Endodermal cell (in vitro differentiated cells): ENCODE measurements around the gene MAP4K4. TPM values are rescaled to one million over a fixed set of nuclear protein-coding genes. Genes with fewer than 3 reads are reported as not detected.
A peak's percentile ranks its signal among the peaks of the same experiment; 100 is the strongest.

Experiments used
- DNase-seq: peaks from one replicate; pipeline ENCODE4 v3.0.0-alpha.2; 2017
- H3K27ac ChIP-seq: 2 replicates; pipeline ENCODE4 v1.5.1; 2013; ENCODE audit warnings: mild to moderate bottlenecking, low read depth, low read length, moderate library complexity
- H3K27me3 ChIP-seq: 2 replicates; pipeline ENCODE4 v1.6.1; 2013; ENCODE audit warnings: mild to moderate bottlenecking, low read length, moderate library complexity; ENCODE audit not compliant: insufficient read depth, control insufficient read depth, poor library complexity, severe bottlenecking
- H3K36me3 ChIP-seq: 2 replicates; pipeline ENCODE4 v1.7.0; 2013; ENCODE audit warnings: mild to moderate bottlenecking, low read length, moderate library complexity; ENCODE audit not compliant: control insufficient read depth, insufficient read depth
- H3K4me1 ChIP-seq: one replicate; pipeline ENCODE4 v1.7.0; 2013; ENCODE audit warnings: low read length; ENCODE audit not compliant: control insufficient read depth, insufficient read depth
- H3K4me3 ChIP-seq: 2 replicates; pipeline ENCODE4 v1.5.1; 2013; ENCODE audit warnings: mild to moderate bottlenecking, low read length, moderate library complexity
- H3K9ac ChIP-seq: 2 replicates; pipeline ENCODE4 v1.6.1; 2013; ENCODE audit warnings: mild to moderate bottlenecking, low read length, moderate library complexity; ENCODE audit not compliant: poor library complexity, severe bottlenecking; ENCODE audit errors: extremely low read depth
- H3K9me3 ChIP-seq: 2 replicates; pipeline ENCODE4 v1.6.1; 2013; ENCODE audit warnings: mild to moderate bottlenecking, low read length, moderate library complexity; ENCODE audit not compliant: control insufficient read depth
- H3K27ac Mint-ChIP-seq: 2 replicates; pipeline ENCODE4 v1.8.0; 2020; ENCODE audit warnings: mixed read lengths
- H3K27me3 Mint-ChIP-seq: 2 replicates; pipeline ENCODE4 v1.8.0; 2021; ENCODE audit warnings: mild to moderate bottlenecking, mixed read lengths; ENCODE audit not compliant: insufficient read depth
- H3K36me3 Mint-ChIP-seq: 2 replicates; pipeline ENCODE4 v1.8.0; 2020; ENCODE audit warnings: low read depth, mixed read lengths
- H3K4me1 Mint-ChIP-seq: 2 replicates; pipeline ENCODE4 v1.8.0; 2020; ENCODE audit warnings: mixed read lengths
- H3K4me3 Mint-ChIP-seq: 2 replicates; pipeline ENCODE4 v1.8.0; 2020; ENCODE audit warnings: mild to moderate bottlenecking, moderate library complexity, mixed read lengths
- H3K9me3 Mint-ChIP-seq: 2 replicates; pipeline ENCODE4 v1.8.0; 2020; ENCODE audit warnings: mild to moderate bottlenecking, mixed read lengths
- CTCF ChIP-seq: fragments of 200-600 bp; sonication (generic); conservative IDR thresholded peaks from 2 replicates; pipeline ENCODE4 v1.5.0; 2021; ENCODE audit warnings: antibody characterized with exemption, mild to moderate bottlenecking
- WGBS, 2 experiments: methylation state at CpG; one replicate each; pipeline versions ENCODE4 v1.1.5 to v1.1.7; 2013; ENCODE audit warnings: missing lambda C conversion rate in 2 of 2, mixed read lengths in 1 of 2; ENCODE audit not compliant: insufficient coverage in 1 of 2, insufficient read length in 1 of 2; 5-methylcytosine and 5-hydroxymethylcytosine counted together
- total RNA-seq, 2 donors: library from RNA; stranded (reverse); fragmentation: NEBNext Ultra II Directional in 1 of 2; extraction: Animal tissue kit (Norgen Biotek cat#: 25700) in 1 of 2; gene quantifications; 2 replicates in 1 of 2; 3 replicates in 1 of 2; pipeline ENCODE4 v1.2.1, GENCODE V29; 2021

The MAP4K4 gene
- total RNA-seq, 2 donors from 2014 or later, result 130 to 142 TPM

DNA sequence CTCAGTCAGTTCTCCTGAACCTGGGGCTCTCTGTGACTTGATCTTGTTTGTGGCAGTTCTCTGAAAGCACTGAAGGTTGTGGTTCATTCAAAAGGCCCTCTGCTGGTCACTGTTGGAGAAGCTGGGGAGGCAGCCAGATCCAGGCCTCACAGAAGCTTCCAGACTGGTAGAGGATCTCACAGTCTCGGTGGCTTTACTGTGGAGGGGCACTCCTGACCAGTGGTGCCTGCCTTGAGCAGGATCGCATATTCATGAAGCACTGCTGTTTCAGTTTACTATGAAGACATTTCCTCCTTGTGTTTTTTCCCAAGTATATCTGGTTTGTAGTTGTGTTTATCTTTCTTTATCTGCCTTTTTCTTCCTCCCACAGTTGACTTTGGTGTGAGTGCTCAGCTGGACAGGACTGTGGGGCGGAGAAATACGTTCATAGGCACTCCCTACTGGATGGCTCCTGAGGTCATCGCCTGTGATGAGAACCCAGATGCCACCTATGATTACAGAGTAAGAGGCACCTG is 133.9 kb downstream of the MAP4K4 start:
- H3K4me1 ChIP-seq, result no peaks in the 10 kb centered on the region
- peak; percentile 86 for TF ChIP-seq CTCF
- no peaks in the 10 kb centered on the region for H3K9me3 Mint-ChIP-seq
- no peaks in the 10 kb centered on the region for H3K27me3 ChIP-seq
- peaks cover 53% of the 10 kb centered on the region for H3K36me3 Mint-ChIP-seq
- H3K9ac ChIP-seq, result no peak overlapping the region
- peak; percentile 91 for DNase-seq
- 88 to 91% methylated on average over 5 of the region's 5 CpGs for WGBS, 2 experiments
- H3K36me3 ChIP-seq, result peaks cover 90% of the 10 kb centered on the region
- peaks cover 4% of the 10 kb centered on the region for H3K4me1 Mint-ChIP-seq
- peak overlapping the region; percentile 44 for H3K27ac Mint-ChIP-seq
- no peaks in the 10 kb centered on the region for H3K9me3 ChIP-seq
- no peak overlapping the region for H3K4me3 ChIP-seq
- H3K4me3 Mint-ChIP-seq, result no peak overlapping the region
- peak overlapping the region; percentile 15 for H3K27ac ChIP-seq
- H3K27me3 Mint-ChIP-seq, result no peaks in the 10 kb centered on the region

GRCh38 chr2:101832114-101832513 is 134.6 kb downstream of the MAP4K4 start:
- Mint-ChIP-seq H3K9me3 (no peaks in the 10 kb centered on the region), H3K27ac (no peak overlapping the region), H3K4me3 (no peak overlapping the region), H3K27me3 (no peaks in the 10 kb centered on the region), H3K4me1 (peaks cover 4% of the 10 kb centered on the region), H3K36me3 (peaks cover 51% of the 10 kb centered on the region)
- no peak for DNase-seq
- TF ChIP-seq CTCF, result peak; percentile 65
- Histone ChIP-seq H3K27ac (no peak overlapping the region), H3K9ac (no peak overlapping the region), H3K36me3 (peaks cover 89% of the 10 kb centered on the region), H3K4me1 (no peaks in the 10 kb centered on the region), H3K27me3 (no peaks in the 10 kb centered on the region), H3K9me3 (no peaks in the 10 kb centered on the region), H3K4me3 (no peak overlapping the region)
- 75% methylated on average over 1 of the region's 1 CpG; no CpG with 5 or more reads in 1 of the 2 experiments for WGBS, 2 experiments

DNA sequence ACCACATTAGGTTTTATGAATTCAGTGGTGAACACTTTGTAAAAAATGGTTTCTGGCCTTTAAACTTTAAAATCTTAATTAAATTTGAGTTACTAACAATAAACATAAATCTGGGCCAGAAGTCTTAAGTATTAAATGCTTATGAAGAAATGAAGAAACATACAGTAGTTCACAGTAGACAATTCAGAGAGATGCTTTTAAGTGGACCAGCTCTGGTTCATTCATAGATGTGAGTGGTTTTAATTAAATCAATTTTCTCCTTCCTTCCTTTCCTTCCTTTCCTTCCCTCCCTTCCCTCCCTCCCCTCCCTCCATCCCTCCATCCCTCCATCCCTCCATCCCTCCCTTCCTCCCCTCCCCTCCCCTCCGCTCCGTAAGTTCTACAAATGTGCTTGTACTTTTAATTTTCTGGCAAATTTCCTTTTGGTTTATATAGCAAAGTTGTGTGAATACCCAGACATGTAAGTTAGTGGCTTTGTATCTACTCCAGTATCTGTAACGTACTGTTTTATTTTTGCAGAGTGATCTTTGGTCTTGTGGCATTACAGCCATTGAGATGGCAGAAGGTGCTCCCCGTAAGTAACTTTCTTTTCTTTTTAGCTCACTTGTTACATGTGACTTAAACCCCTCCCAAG is 136.5 kb downstream of the MAP4K4 start:
- Histone ChIP-seq H3K27ac (no peak overlapping the region), H3K4me1 (no peaks in the 10 kb centered on the region), H3K36me3 (peaks cover 91% of the 10 kb centered on the region), H3K27me3 (no peaks in the 10 kb centered on the region), H3K9me3 (no peaks in the 10 kb centered on the region), H3K9ac (no peak overlapping the region), H3K4me3 (no peak overlapping the region)
- H3K27ac Mint-ChIP-seq, result no peak overlapping the region
- 98 to 100% methylated on average over 2 to 4 of the region's 4 CpGs for WGBS, 2 experiments
- no peak for TF ChIP-seq CTCF
- H3K36me3 Mint-ChIP-seq, result peaks cover 51% of the 10 kb centered on the region
- H3K4me3 Mint-ChIP-seq, result no peak overlapping the region
- H3K9me3 Mint-ChIP-seq, result no peaks in the 10 kb centered on the region
- peaks cover 4% of the 10 kb centered on the region for H3K4me1 Mint-ChIP-seq
- no peaks in the 10 kb centered on the region for H3K27me3 Mint-ChIP-seq
- no peak for DNase-seq
